LHCN-M2 (cell line): ENCODE results near the gene SPATS2. TPM values are rescaled to one million over a fixed set of nuclear protein-coding genes. Genes with fewer than 3 reads are reported as not detected.
A peak's percentile ranks its signal among the peaks of the same experiment; 100 is the strongest.

Source experiments
- DNase-seq: peaks from one replicate; pipeline ENCODE4 v3.0.0-alpha.2; 2012; ENCODE audit warnings: low read depth
- total RNA-seq: library from RNA; depleted of rRNA; stranded (reverse); fragments of >200 nt; gene quantifications from 2 replicates; pipeline ENCODE4 v1.2.3, GENCODE V29; 2014; rRNA removed

The SPATS2 gene
- total RNA-seq, 1 experiment from 2014 or later: 27.6 TPM

GRCh38 chr12:49568442-49569162 lies 201.3 kb downstream of the SPATS2 start:
- DNase-seq: peak; percentile 24

Other genes starting within 250 kb of the SPATS2 start
- gene TUBA1B, start 236.1 kb upstream of the SPATS2 start, total RNA-seq: 3,747 and 3,781 TPM in 2 replicates
- gene TUBA1A, start 178.4 kb upstream of the SPATS2 start, total RNA-seq: 953 and 1,210 TPM in 2 replicates
- gene TUBA1C, start 102.4 kb upstream of the SPATS2 start, total RNA-seq: 1,345 and 1,346 TPM in 2 replicates
- gene PRPH, start 72.3 kb upstream of the SPATS2 start, total RNA-seq: 0.11 and 0.26 TPM in 2 replicates
- 30.0 and 32.8 TPM in 2 replicates for gene TROAP, start 44.2 kb upstream of the SPATS2 start, total RNA-seq
- 0.19 and 0.46 TPM in 2 replicates for gene C1QL4, start 30.3 kb upstream of the SPATS2 start, total RNA-seq
- gene DNAJC22, start 20.6 kb upstream of the SPATS2 start, total RNA-seq: 1.1 and 1.4 TPM in 2 replicates
- gene KCNH3, start 171.6 kb downstream of the SPATS2 start, total RNA-seq: 0.11 TPM in 1 of 2 replicates, not detected in the other
- 62.6 and 67.3 TPM in 2 replicates for gene MCRS1, start 200.7 kb downstream of the SPATS2 start, total RNA-seq
- 0.19 and 0.40 TPM in 2 replicates for gene FAM186B, start 238.2 kb downstream of the SPATS2 start, total RNA-seq